Left lobe of liver (tissue), 2 donors: ENCODE measurements around the gene PTGES2. TPM values are rescaled to one million over a fixed set of nuclear protein-coding genes. Genes with fewer than 3 reads are reported as not detected.
A peak's percentile ranks its signal among the peaks of the same experiment; 100 is the strongest.
"Not testable (repeated sequence)": the region's sequence is repeated elsewhere in the genome, so short reads cannot be mapped to it uniquely, and the experiment has no call there.

Experiments used
- ATAC-seq: fragments of 200-7000 bp; cut with Tn5 transposase; one replicate; pipeline ENCODE4 v1.9.1; 2020; ENCODE audit warnings: mild to moderate bottlenecking, moderate library complexity
- DNase-seq: peaks from one replicate; pipeline ENCODE4 v3.0.0-alpha.2; 2020; ENCODE audit warnings: low spot score
- total RNA-seq: library from RNA; stranded (reverse); gene quantifications from one replicate; pipeline ENCODE4 v1.2.1, GENCODE V29; 2021
- donor health status: DM: no; HTN: no; CAD: no; lungs with moderate emphysema.
- donor health status: DM: no; HTN: yes; CAD: no.

Gene PTGES2
- total RNA-seq, 1 donor from 2014 or later: 35.8 TPM

DNA sequence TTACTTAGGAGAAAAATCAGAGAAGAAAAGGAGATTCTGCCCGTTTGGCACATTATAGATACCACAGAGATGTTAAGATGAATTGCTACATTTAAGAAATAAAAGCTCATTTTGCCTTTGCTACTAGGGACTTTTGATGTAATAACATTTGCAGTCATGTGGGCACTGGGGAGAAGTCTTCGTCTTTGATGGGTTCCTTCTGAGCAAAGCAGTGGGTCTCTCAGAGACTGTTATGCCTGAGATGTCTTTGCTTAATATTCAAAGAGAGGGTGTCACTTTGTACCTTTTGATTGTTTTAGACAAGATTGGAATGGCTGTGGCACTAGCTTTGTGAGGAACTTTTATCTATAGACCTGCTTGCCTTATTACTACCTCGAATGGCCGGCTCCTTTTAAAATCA lies 34.5 kb downstream of the PTGES2 start:
- DNase-seq (no peak), ATAC-seq (no peak)

DNA sequence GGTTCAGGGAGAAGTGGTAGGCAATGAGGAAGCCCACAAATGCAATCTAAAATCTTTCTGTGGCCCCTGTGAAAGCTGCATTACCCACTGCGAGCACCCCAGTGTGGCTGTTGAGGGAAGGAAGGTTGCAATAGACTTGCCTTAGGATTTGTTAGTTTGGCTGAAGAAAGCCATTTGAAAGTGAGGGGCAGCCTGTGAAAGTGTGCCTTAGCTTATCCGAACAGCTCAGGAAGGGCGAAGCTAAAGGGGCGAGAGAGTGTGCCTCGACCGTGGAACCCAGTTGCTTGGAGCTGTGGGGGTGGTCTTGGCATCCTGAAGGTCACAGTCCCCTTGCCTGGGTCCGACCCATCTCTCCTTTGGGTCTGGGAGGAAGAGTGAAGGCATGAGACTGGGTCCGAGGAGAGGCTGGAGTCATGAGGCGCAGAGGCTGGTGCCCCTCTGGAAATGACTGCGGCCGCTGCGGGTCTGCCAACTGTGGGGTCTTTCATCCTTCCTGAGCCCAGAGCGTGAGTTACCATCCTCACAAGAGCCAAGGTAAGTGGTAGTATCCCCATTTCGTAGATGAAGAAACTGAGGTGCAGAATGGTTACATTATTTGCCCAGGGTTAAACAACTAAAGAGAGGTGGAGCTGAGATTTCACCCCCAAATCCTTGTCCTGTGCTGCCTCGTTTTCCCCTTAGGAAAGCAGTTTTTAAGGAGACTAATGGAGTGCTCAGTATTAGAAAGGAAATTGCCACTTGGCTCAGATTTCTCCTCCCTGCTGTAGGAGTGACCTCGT lies 35.1 kb downstream of the PTGES2 start:
- ATAC-seq (no peak), DNase-seq (peak; percentile 41)

DNA sequence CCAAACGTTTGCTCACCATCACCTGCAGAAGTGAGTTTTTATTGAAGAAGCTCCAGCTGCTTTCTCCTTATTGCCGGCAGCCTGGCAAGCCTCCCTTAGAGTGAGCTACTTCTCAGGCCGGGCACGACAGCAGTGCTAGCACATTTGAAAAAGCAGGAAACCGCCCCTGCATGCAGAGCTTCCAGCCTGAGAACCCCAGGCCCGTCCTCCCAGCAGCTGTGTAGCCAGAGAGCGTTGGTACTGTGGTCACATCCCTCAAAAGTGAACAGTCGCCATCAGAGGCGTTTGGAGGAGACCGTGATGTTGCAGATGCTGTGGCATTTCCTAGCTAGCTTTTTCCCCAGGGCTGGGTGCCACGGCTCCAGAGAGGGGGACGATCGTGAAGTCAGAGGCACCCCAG lies 36.0 kb downstream of the PTGES2 start:
- no peak for ATAC-seq
- DNase-seq: no peak

DNA sequence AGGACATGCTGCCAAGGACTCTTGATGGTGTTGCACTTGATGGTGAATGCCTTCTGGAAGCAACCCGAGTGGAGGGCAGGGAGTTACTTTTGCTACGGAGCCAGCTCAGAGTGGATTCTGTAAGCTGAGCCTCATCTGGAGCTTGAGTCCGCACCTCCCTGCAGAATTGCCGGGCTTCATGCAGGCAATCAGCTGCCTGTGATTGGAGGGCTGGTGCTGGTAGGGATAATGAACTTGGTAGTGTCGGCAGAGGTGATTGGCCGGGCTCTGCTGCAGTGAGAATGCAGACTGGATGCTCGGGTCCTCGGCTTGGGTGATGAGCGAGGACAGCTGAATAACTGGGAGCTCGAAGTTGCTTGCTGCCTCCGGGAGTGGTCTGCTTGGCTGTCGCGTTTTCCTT lies 36.4 kb downstream of the PTGES2 start:
- ATAC-seq (no peak), DNase-seq (peak; percentile 43)

DNA sequence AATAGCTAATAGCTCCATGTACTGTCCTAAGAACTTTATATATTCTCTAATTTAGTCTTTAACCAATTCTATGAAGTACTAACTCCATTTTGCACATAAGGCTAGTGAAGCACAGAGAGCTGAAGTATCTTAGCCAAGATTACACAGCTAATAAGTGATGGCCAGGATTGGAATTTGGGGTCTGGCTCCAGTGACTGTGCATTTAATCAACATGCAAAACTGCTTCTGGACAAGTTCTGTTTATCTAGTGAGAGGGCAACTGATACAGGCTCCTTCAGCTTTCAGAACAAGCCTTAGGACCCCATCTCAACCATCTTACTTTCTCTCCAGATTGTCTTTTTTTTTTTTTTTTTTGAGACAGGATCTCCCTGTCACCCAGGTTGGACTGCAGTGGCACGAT lies 38.2 kb downstream of the PTGES2 start:
- no peak for ATAC-seq

DNA sequence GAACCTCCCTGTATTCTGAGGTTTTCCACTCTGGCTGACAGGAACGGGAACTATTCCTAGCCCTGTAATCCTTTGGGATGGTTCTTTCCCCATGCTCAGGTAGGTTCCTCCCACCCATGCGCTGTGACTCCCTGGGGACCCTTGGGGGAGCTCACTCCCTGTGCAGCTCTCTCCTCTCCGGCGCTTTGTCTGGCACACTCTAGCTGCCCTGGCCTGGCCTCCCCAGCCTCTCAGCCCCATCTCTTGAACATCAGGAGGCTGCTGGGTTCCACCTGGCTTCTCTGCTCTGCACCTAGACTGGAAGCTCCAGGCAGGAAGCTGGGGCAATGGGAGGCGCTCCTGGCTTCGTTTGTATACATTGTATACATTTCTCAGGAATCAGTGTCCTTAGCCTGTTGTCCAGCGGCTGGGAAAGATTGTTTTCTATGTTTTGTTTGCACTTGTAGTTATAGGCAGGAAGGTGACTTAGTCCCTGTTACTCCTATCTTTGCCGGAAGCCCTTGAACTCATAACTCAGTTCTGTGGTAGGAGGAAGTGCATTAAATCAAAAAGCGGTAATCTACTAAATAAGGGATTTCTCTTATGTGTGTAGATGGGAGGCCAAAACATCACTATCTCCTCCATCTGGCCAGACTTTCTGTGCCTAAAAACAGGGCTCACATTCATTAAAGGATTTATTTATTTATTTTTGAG lies 39.1 kb downstream of the PTGES2 start:
- DNase-seq (no peak), ATAC-seq (no peak)

More for the DNA sequence above, 38.2 kb downstream of the PTGES2 start:
- no peak for DNase-seq

DNA sequence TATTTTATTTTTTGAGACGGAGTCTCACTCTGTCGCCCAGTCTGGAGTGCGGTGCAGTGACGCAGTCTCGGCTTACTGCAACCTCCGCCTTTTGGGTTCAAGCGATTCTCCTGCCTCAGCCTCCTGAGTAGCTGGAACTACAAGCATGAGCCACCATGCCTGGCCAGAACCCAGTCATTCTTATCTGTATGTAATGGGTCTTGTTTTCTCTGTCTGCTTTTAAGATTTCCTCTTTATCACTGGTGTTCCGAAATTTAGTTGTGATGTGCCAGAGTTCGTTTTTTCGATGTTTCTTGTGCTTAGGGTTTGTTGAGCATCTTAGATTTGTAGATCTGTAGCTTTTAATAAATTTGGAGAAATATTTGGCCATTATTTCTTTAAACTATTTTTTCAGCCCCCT lies 40.3 kb downstream of the PTGES2 start:
- no peak for DNase-seq
- ATAC-seq: no peak

DNA sequence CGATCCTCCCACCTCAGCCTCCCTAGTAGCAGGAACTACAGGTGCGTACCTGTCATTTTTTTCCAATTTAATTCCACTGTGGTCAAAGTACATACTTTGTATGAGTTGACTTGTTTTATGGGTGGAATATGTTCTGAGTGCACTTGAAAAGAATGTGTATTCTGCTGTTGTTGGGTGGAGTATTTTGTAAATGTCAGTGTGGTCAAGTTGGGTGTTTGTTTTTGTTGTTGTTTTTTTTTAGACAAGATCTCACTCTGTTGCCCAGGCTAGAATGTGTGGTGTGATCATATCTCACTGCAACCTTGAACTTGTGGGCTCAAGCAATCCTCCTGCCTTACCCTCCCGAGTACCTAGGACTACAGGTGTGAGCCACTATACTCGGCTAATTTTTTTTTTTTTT lies 41.6 kb downstream of the PTGES2 start:
- DNase-seq: no peak
- ATAC-seq: no peak

DNA sequence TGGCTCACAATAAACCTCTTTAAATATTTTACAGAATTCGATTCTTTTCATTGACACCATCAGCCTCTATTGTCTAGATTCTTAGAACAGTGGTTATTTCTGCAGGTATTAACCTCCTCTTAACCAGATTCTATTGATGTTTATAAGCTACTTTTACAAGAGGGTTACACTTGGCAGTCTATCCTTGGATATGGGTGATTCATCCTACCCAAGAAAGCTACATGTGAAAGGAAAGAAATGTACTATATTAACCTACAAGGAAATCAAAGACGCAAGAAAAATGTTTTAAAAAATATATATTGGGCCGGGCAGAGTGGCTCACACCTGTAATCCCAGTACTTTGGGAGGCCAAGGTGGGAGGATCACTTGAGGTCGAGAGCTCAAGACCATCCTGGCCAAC lies 42.8 kb downstream of the PTGES2 start:
- DNase-seq (no peak), ATAC-seq (no peak)

DNA sequence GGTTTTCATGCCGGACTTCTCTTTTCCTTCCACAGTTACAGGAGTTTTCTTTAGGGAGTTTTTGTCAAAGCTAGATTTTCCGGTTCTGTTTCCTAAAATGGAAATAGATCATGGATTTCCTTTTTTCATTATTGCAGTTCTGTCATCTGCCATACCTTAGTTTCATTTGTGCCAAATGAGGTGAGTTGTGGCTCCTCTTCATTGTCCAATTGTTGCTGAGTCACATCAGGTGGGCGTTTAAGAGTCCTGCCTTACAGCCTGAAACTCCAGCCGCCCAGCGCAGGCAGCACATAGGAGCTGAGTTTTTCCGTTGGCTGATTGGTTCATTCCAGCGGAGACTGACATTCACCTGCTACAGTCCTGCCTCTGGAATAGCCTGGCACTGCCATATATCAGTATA lies 45.4 kb downstream of the PTGES2 start:
- no peak for ATAC-seq

DNA sequence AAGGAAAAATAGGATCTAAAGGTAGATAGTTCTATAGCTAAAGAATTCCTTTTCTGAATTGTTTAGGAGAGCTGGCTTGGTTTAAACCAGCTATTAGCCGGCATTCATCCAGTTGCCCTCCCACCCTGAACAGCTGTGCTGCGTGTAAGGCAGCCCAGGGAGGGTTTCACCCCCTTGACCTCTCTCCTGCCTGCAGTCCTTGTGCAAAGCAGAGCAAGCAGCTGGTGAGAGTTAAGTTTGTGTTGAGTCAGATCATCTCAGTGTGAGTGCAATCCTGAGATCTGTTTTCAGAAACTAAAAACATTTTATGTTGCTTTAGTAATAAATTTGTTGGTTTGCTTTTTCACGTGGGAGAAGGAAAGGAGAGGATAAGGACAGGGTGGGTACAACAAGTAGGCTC lies 46.5 kb downstream of the PTGES2 start:
- DNase-seq: peak; percentile 39
- ATAC-seq: no peak

More for the DNA sequence above, 45.4 kb downstream of the PTGES2 start:
- no peak for DNase-seq

DNA sequence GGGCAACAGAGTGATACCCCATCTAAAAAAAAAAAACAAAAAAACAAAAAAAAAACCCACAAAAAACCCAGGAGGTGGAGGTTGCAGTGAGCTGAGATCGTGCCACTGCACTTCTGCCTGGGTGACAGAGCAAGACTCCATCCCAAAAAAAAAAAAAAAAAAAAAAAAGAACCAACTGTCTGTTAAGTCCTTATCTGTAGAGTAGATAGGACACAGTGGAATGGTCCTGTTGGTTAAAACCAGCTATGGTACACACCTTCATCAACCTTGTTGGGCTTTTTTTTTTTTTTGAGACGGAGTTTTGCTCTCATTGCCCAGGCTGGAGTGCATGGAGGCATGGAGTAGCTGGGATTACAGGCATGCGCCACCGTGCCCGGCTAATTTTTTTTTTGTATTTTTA lies 47.3 kb downstream of the PTGES2 start:
- no peak for DNase-seq
- ATAC-seq: no peak

DNA sequence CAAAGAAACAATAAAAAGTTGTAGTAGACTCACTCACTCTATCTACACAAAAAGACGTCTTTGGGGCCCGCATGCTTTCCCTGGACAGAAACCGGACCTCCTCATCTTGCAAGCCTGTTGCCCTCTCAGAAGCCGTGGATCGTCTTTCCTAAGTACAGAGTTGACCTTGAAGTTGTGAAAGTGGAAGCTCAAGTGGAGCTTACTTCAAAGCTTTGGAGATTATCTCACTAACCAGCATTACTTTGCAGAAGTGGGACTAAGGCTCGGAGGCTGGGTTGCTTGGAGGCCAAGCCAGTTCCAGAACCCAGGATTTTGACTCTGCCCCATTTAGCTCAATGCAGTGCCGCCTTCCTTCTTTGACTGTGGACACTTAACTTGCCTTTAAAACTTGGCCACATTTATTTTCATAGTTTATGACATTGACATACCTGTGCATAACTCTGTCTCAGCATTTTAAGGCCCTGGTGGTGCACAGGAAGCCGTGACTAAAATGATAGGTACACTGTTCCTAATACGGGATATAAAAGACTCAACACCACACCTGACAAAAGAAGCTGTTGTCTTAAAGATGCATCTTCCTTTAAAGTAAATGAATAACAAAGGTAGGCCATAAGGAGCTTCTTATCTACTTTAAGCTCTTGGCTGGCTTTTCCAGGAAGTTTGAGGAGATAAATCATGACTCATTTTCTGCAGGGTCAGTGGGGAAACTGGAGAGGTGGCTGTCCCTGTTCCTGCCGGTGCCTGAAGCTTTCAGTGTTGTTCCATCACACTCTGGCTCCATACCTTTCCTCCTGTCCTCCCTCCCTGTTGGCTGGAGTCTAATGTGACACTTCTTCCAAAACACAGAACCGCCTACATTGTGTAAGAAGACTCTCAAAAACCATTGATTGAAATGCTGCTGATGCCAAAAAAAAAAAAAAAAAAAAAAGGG lies 48.8 kb downstream of the PTGES2 start:
- peak; percentile 66 for DNase-seq
- ATAC-seq: peak; percentile 87

DNA sequence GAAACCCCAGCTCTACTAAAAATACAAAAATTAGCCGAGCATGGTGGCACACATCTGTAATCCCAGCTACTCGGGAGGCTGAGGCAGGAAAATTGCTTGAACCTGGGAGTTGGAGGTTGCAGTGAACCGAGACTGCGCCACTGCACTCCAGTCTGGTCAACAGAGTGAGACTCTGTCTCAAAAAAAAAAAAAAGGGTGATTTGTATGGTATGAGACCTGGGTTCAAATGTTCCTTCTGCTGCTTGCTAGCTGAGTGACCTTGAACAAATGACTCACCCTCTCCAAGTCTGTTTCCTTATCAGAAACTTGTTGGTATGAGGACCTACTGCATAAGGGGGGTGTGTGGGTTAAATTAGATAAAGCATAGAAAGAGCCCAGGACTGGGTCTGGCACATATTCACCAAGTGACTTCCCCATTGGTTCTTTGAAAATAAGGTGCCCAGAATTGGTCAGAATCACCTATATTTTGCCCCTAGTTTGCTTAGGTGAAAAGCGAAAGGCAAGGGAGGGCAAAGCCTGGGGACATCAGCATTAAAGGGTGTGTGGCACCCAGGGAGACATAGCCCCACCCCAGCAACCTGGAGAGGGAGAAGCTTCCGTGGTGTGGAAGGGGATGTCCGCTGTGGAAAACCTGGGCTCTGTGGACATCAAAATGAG lies 49.6 kb downstream of the PTGES2 start:
- DNase-seq (no peak), ATAC-seq (no peak)

DNA sequence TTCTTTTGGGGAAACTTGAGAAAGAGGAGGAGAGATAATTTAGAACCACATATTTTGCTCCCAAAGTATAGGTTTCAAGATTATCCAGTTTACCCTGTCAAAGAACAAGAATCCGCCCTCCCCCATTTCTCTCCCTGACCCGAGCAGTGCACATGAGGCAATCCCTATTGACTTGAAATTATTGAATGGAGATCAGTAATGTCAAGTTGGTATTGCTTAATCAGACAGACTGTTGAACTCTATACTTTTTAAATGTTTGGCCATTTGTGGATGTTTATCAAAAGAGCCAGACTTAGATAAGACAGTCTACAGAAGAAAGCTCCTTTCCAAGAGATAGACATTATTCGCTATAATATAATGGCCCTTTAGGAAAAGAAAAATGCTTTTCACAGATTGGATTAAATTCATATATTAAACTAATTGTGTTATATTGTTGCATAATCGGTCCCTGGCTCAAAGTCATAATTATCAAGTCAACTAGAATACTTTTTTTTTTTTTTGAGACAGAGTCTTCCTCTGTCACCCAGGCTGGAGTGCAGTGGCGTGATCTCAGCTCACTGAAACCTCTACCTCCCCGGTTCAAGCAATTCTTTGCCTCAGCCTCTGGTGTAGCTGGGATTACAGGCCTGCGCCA lies 54.2 kb downstream of the PTGES2 start:
- no peak for DNase-seq
- ATAC-seq: peak; percentile 52

DNA sequence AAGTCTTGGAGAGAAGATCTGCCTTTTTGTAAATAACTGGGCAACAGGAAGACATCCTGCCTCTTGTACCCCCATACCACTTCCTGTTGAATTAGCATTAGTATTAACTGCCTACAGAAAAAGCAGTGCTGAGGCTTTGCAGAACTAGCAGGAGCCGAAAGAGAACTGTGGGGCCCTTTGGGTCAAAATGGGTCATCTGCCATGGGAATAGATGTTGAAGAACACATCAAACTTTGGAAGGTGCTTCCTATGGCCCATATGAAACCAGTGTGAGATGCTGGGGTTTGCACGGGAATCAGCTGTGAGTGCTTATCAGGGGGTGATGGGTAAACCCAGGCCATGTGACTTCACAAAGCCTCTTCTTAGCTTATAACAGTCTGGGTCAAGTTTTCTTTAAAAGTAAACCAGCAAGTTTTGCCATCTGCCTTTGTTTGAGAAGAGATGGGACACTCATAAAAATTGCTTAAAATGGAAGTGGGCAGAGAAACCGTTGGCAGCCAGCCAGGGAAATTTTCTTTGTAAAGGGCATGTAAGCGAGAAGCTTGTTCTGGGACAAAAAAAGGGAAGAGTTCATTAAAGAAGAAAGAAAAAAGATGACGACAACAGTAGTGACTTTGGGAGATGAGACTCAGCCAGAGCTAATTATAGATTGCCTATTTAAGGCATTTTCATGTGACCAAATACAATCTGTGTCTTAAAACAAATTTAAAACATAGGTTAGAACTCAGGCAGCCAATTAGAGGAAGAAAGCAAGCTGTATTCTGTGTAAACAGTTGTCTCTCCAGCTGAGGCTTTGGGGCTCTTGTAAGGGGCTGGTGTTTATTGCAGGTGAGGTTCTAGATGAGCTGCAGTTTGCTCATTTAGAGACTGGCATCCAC lies 55.1 kb downstream of the PTGES2 start:
- peak; percentile 78 for DNase-seq
- no peak for ATAC-seq

DNA sequence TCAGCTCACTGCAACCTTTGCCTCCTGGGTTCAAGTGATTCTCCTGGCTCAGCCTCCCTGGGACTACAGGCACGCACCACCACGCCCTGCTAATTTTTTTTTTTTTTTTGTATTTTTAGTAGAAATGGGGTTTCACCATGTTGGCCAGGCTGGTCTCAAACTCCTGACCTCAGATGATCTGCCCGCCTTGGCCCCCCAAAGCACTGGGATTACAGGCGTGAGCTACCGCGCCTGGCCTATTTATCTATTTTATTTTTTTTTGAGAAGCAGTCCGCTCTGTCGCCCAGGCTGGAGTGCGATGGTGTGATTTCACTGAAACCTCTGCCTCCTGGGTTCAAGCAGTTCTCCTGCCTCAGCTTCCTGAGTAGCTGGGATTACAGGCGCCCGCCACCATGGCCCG lies 56.1 kb downstream of the PTGES2 start:
- not testable (repeated sequence) for ATAC-seq, DNase-seq

DNA sequence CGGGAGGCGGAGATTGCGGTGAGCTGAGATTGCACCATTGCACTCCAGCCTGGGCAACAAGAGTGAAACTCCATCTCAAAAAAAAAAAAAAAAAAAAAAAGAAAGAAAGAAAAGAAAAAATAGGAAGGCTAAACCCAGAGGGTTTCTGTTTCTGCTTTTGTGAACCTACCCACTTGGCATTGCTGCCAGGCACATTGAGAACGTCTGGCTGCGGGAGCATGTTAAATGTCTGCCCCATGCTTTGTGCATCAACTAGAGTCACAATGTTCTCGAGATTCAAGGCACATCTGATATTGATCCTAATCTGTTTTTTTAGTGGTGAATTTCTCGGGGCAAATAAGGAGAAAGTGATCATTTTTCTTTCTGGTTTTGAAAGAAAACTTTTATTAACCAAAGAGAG lies 56.7 kb downstream of the PTGES2 start:
- ATAC-seq (no peak), DNase-seq (no peak)
